AG04449 (cell line): ENCODE measurements around the gene CEBPA.

Source experiments
- CTCF ChIA-PET: fragments of 350-600 bp; formaldehyde crosslinking; extraction: SDS; loops from one replicate; lab custom pipeline; 2021; ENCODE audit warnings: antibody characterized with exemption; lab: Yijun Ruan, JAX
- POLR2A ChIA-PET: fragments of 400-600, 350-600 bp; formaldehyde crosslinking; extraction: SDS; loops from one replicate; lab custom pipeline; 2020; ENCODE audit warnings: antibody characterized with exemption, inconsistent platforms; lab: Yijun Ruan, JAX
- DNase-seq: peaks from one replicate; pipeline ENCODE4 v3.0.0-alpha.2; 2010; ENCODE audit warnings: low read depth, low spot score
- H3K4me3 ChIP-seq: 2 replicates; pipeline ENCODE4 v1.5.1; 2011; ENCODE audit warnings: low read depth, mild to moderate bottlenecking, control low read depth, low read length
- TF ChIP-seq, protein P1 (sequence below): IDR thresholded peaks from one replicate; pipeline ENCODE4 v1.5.1; 2011; ENCODE audit warnings: mild to moderate bottlenecking, moderate library complexity, low read length, control low read depth, inconsistent platforms; ENCODE audit not compliant: insufficient read depth; ENCODE audit errors: missing control alignments

Gene CEBPA

DNA sequence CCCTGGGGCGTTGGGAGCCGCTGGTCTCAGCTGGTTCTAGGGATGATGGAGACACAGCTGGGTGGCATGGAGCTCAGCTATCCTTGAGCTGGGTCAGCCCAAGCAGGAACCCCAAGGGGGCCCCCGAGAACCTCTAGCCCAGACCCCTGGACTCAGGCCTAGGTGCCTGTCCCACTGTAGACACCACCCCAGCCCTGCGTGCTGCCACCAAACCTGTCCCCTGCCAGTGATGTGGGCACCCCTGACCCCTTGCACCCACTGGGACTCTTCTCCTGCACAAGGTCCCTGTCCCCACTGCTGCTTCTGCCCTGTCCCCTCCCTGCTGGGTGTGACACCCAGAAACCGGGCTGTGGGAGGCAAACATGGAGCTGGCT lies 26.8 kb downstream of the CEBPA start:
- ChIA-PET POLR2A (no interaction called here), CTCF (interaction anchor here (1.5 kb wide), 1 partner anchor 9 kb away, joined by 4 read pairs; no protein-coding TSS in a partner anchor)
- DNase-seq, result no peak
- no peak overlapping the region for H3K4me3 ChIP-seq
- TF ChIP-seq, protein P1, sequence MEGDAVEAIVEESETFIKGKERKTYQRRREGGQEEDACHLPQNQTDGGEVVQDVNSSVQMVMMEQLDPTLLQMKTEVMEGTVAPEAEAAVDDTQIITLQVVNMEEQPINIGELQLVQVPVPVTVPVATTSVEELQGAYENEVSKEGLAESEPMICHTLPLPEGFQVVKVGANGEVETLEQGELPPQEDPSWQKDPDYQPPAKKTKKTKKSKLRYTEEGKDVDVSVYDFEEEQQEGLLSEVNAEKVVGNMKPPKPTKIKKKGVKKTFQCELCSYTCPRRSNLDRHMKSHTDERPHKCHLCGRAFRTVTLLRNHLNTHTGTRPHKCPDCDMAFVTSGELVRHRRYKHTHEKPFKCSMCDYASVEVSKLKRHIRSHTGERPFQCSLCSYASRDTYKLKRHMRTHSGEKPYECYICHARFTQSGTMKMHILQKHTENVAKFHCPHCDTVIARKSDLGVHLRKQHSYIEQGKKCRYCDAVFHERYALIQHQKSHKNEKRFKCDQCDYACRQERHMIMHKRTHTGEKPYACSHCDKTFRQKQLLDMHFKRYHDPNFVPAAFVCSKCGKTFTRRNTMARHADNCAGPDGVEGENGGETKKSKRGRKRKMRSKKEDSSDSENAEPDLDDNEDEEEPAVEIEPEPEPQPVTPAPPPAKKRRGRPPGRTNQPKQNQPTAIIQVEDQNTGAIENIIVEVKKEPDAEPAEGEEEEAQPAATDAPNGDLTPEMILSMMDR, result no peak

DNA sequence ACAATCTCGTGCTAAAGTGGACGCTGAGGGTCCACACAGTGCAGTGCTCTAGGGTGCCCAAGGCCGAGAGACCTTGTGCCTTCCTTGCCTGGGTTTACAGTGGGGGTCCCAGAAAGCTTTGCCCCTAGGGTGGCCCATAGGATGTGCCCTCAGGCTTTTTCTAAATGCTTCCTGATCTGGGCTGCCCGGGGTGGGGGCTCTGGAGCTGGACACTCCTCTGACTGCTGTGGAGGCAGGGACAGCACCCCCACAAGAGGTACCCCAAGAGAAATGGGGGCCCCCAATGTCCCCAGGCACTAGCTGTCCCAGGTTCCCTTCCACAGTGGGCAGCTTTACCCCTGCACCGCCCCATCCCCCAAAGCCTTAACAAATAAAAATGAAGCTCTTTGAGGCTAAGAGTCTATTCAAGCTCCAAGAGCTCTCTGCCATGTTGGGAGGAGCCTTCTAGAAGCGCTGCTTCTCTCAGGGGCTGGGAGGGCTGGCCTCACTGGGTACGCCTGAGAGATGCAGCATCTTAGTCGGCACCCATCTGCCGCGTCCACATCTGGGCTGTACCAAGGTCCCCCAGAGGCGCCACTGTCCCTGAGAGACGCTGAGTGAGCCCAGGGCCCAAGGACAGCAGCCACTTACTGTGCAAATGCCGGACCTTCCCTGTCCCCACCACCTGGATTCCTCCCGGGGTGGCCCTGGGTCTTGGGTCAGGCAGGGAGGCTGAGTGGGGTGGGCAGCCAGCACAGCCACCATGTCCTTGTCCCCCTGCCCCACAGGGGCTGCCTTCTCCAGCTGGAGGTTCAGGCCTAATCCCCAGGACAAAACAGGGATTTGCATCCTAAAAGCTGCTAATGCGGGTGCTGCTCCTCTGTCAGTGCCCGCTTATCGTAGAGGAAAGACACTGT lies 27.4 kb downstream of the CEBPA start:
- ChIA-PET POLR2A (no interaction called here), CTCF (interaction anchor here (1.5 kb wide), 1 partner anchor 10 kb away, joined by 4 read pairs; no protein-coding TSS in a partner anchor)
- TF ChIP-seq, protein P1, result no peak
- no peak overlapping the region for H3K4me3 ChIP-seq
- DNase-seq, result no peak

DNA sequence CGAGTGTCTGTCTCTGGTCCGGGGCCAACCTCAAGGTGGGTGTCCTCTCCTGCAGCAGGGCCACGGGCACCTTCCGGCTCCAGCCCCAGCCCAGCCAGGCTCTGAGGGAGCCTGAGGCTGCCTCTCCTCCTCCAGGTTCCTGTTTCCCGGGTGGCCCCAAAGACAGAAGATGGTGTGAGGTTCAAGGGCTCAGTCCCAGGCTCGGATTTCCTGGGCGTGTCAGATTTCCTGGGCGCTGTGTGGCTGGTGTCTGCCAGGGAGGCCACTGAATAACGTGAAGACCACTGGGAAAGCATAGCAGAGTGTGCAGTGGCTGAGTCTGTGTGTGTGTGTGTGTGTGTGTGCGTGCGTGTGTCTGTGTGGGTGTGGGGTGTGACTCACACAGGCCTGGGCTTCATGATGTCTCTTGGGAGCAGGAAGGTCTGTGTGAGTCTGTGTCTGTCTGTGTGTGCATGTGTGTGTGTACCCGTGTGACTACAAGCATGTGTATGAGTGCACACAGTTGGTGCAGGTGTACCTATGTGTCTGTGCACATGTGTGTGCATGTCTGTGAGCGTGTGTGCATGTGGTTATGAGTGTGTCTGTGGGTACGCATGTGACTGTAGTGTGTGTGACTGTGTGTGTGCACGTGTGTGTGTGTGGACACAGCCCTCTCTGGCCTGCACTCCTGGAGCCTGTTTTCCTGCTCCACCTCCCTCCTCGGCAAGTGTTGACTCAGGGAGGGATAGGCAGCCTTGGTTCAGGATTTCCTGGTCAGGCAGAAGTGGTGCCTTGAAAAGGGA lies 28.3 kb downstream of the CEBPA start:
- DNase-seq, result peak; percentile 73
- H3K4me3 ChIP-seq, result no peak overlapping the region
- CTCF ChIA-PET, result interaction anchor here (1.5 kb wide), 1 partner anchor 11 kb away, joined by 4 read pairs; no protein-coding TSS in a partner anchor
- POLR2A ChIA-PET, result no interaction called here
- TF ChIP-seq, protein P1, result no peak

DNA sequence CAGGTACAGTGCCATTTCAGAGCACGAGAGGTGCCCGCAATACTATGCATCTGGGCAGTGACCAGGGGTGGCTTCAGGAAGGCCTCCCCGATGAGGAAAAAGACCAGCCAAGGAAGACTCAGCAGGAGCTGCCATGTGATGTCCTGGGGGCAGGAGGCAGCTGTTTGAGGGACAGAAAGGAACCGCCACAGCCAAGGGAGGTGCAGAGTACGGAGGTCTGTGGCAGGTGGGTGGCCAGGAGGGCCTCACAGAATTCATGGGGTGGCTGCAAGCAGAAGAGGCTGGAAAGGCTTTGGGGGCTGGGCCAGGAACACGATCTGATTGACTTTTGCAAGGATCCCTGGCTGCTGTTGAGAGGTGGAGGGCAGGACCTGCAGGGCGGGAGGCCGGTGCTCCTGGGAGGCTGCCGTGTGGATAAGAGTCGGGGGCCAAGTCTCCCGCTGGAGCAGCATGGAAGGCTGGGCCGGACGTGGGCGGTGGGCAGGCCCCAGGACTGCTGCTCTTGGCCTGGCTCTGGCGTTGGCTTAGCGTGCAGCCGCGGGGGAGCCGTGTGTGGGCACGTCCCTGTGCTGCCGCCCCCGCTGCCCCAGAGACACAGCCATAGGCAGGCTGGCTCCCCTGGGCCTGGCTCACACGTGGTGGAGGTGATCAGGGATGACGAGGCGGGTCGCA lies 29.1 kb downstream of the CEBPA start:
- DNase-seq, result no peak
- no peak overlapping the region for H3K4me3 ChIP-seq
- ChIA-PET CTCF (no interaction called here), POLR2A (no interaction called here)
- TF ChIP-seq, protein P1, result no peak

DNA sequence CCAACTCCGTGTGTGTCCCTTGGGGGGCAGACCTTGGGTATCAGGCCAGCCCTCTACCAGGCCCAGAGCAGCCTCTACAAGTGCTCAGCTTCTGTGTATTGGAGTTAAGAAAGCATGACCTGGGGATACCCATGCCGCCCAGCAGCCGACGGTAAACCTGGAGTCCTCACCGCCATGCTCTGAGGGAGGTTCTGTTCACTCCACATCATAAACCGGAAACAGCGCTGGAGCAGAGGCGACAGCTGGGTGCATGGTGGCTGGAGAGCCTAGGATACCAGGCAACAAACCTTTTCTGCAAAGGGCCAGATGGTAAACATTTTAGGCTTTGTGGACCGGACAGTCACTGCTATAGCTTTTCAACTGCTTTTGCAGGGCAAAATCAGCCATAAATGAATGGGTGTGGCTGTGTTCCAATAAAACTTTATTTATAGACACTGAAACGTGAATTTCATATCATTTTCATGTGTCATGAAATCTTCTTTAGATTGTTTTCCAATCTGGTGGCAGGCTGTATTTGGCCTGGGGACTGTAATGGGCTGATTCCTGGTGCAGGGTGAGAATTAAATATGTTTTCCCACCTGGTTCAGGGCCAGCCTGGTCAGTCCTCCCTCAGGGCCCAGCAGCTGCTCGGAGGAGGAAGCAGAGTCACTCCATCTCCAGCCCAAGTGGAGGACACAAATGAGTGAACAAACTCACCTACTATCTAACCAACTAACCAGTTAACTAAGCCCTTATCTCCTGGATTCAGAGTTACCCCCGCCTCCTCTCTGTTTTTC lies 30.9 kb downstream of the CEBPA start:
- CTCF ChIA-PET, result interaction anchor here (0.8 to 1.9 kb wide), 2 partner anchors 36 to 144 kb away, joined by 3 to 5 read pairs; no protein-coding TSS in a partner anchor
- POLR2A ChIA-PET, result no interaction called here
- H3K4me3 ChIP-seq, result no peak overlapping the region
- TF ChIP-seq, protein P1, result no peak
- DNase-seq, result no peak
